BJ (cell line): Measurements from ENCODE around the gene LAMC2. TPM values are rescaled to one million over a fixed set of nuclear protein-coding genes. Genes with fewer than 3 reads are reported as not detected.
A peak's percentile ranks its signal among the peaks of the same experiment; 100 is the strongest.

Source experiments
- CTCF ChIA-PET: fragments of 350-600 bp; formaldehyde crosslinking; extraction: SDS; loops from one replicate; lab custom pipeline; 2021; ENCODE audit warnings: antibody characterized with exemption, inconsistent platforms; lab: Yijun Ruan, JAX
- POLR2A ChIA-PET: fragments of 300-600 bp; sonication (Branson Sonifier 250); formaldehyde crosslinking; extraction: SDS; loops from one replicate; lab custom pipeline; 2021; ENCODE audit warnings: antibody characterized with exemption; lab: Charles Lee
- DNase-seq: peaks from one replicate; pipeline ENCODE4 v3.0.0-alpha.2; 2011; ENCODE audit warnings: low read depth
- H3K27me3 ChIP-seq: 2 replicates; pipeline ENCODE4 v1.6.0; 2011; ENCODE audit warnings: low read length; ENCODE audit not compliant: control insufficient read depth, insufficient read depth
- H3K36me3 ChIP-seq: 2 replicates; pipeline ENCODE4 v1.5.1; 2011; ENCODE audit warnings: low read length; ENCODE audit not compliant: control insufficient read depth, insufficient read depth
- H3K4me3 ChIP-seq: 2 replicates; pipeline ENCODE4 v1.5.1; 2011; ENCODE audit warnings: low read depth, mild to moderate bottlenecking, control low read depth, low read length
- polyA plus RNA-seq: library from polyadenylated mRNA; depleted of rRNA; stranded (reverse); fragments of >200 nt; gene quantifications from 2 replicates; pipeline ENCODE4 v1.2.3, GENCODE V29; 2011
- TF ChIP-seq, protein P1 (sequence below): IDR thresholded peaks from 2 replicates; pipeline ENCODE4 v1.5.1; 2011; ENCODE audit warnings: low read depth, mild to moderate bottlenecking, control low read depth, inconsistent platforms, low read length, moderate library complexity; ENCODE audit not compliant: insufficient read depth

LAMC2 gene
- polyA plus RNA-seq, 1 experiment: 0.70 TPM

DNA sequence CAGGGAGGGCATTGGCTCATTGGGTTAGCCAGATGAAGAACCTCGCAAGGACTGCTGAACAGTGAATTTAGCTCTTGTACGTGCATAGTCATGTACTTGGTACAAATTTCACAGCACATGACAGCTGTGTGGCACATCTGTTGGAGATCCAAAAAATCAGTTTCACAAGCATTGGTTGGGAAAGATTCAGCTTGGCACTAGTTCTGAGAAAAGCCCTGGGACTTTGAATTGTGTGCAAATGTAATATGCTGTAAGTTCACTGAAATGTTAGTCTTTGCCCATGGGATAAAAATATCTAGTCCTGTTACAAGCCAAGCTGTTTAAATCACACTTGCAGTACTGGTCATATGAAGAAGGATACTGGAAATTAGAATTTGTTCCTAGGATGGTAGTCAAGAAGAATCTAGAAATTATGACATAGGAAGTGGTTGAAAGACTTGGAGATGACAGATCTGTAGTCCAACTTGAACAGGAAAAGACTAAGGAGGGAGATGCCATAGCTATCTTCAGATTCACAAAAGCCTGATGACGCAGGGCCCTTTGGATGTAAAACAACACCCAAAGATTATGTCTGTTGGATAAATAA is 19.2 kb downstream of the LAMC2 start:
- no peak for DNase-seq
- Histone ChIP-seq H3K4me3 (no peak overlapping the region), H3K36me3 (no peaks in the 10 kb centered on the region), H3K27me3 (no peaks in the 10 kb centered on the region)
- TF ChIP-seq, protein P1, sequence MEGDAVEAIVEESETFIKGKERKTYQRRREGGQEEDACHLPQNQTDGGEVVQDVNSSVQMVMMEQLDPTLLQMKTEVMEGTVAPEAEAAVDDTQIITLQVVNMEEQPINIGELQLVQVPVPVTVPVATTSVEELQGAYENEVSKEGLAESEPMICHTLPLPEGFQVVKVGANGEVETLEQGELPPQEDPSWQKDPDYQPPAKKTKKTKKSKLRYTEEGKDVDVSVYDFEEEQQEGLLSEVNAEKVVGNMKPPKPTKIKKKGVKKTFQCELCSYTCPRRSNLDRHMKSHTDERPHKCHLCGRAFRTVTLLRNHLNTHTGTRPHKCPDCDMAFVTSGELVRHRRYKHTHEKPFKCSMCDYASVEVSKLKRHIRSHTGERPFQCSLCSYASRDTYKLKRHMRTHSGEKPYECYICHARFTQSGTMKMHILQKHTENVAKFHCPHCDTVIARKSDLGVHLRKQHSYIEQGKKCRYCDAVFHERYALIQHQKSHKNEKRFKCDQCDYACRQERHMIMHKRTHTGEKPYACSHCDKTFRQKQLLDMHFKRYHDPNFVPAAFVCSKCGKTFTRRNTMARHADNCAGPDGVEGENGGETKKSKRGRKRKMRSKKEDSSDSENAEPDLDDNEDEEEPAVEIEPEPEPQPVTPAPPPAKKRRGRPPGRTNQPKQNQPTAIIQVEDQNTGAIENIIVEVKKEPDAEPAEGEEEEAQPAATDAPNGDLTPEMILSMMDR: no peak
- ChIA-PET POLR2A (no interaction called here), CTCF (interaction anchor here (0.6 to 1.7 kb wide), 5 partner anchors 10 to 55 kb away, joined by 3 to 6 read pairs (median 4); no protein-coding TSS in a partner anchor)

DNA sequence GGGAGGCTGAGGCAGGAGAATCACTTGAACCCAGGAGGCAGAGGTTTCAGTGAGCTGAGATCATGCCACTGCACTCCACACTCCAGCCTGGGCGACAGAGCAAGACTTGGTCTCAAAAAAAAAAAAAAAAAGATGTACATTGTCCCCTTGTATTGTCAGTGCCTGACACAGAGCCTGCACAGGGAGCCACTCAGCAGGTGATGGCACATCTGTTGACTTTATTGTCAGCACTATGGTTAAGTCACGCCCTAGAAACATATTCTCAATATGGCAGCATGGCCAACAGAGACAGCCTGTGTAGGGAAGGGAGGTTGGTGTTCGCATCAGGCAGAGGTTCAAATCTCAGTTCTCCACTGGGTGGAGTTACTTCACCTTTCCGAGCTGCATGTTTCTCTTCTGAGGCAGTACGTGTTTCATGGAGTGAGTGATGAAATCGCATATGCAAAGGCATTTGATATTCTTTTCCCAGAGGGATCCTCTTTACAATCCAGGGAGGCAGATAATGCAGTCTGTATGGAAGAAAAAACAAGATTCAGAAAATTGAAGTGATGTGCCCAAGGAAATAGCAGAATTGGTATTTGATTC is 20.6 kb downstream of the LAMC2 start:
- ChIA-PET CTCF (interaction anchor here (1.7 kb wide), 1 partner anchor 9 kb away, joined by 6 read pairs; no protein-coding TSS in a partner anchor), POLR2A (no interaction called here)
- Histone ChIP-seq H3K36me3 (no peaks in the 10 kb centered on the region), H3K4me3 (no peak overlapping the region), H3K27me3 (no peaks in the 10 kb centered on the region)
- TF ChIP-seq, protein P1: no peak
- no peak for DNase-seq

DNA sequence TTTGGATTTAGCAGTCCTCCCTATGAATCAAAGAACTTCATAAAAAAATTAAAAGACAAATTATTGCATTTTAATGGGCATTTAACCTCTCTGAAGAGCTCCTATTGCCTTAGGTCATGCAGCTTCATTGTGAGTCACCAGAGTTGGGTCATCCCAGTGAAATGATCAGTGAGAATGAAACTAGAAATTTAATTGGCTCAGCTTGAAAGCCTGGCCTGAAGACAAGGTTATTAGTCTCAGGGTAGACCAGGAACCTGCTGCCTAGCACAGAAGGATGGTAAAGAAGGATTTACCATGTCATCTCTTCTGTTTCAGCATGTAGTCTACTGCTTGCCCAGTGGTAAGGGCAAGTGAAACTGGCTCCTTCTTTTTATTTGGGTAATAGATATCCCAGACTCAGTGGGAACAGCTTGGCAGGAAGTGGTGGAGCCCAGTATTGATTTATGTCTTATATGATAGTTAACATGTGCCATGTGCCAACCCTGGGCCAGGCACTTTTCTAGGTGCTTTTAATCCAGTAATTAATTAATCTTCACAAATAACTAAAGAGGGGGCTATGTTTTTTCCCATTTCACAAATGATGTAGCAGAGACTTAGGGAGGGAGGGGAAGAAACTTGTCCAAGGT is 23.6 kb downstream of the LAMC2 start:
- Histone ChIP-seq H3K27me3 (no peaks in the 10 kb centered on the region), H3K36me3 (no peaks in the 10 kb centered on the region), H3K4me3 (no peak overlapping the region)
- TF ChIP-seq, protein P1: no peak
- peak; percentile 83 for DNase-seq
- ChIA-PET CTCF (interaction anchor here (0.6 kb wide), 1 partner anchor 19 kb away, joined by 3 read pairs; no protein-coding TSS in a partner anchor), POLR2A (interaction anchor here (0.8 kb wide), 1 partner anchor 184 kb away, joined by 3 read pairs; no protein-coding TSS in a partner anchor)

DNA sequence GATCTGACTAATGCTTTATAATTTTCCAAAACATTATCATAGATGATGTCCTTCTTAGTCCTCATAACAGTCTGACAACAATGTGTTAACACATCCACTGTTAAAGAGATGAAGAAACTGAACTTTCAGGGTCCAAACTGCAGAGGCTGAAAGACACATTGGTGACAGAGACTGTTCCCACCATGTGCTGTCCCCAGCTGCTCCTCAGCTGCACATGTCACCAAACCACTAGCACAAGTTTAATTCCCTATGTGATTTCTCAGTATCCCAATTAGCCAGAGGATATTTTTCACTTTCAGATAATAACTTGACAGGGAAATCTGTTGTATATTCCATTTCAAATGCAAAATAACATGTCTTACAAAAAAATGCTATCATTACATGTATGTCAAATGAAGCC is 24.6 kb downstream of the LAMC2 start:
- CTCF ChIA-PET: interaction anchor here (0.9 to 1.2 kb wide), 2 partner anchors 15 to 17 kb away, joined by 3 read pairs; no protein-coding TSS in a partner anchor
- Histone ChIP-seq H3K27me3 (no peaks in the 10 kb centered on the region), H3K36me3 (no peaks in the 10 kb centered on the region), H3K4me3 (no peak overlapping the region)
- TF ChIP-seq, protein P1: no peak
- DNase-seq: no peak
- POLR2A ChIA-PET: no interaction called here

DNA sequence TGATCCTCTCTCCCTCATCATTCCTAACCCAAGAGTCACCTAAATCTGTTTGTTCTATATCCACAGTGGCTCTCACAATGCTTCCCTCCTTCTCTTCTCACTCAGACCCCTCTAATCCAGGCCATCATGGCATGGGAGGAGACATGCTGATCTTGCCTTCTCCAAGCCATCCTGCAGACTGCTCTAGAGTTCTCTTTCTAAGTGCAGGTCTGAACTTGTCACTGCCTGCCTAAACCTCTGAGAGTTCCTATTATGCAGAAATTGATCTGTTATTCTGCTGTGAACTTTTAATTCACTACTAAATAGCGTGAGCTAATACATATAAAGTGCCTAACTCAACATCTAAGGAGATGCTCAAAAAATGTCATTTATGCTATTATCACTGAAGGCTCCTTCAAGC is 26.8 kb downstream of the LAMC2 start:
- H3K4me3 ChIP-seq: no peak overlapping the region
- no peaks in the 10 kb centered on the region for H3K27me3 ChIP-seq
- POLR2A ChIA-PET: no interaction called here
- TF ChIP-seq, protein P1: no peak
- no peaks in the 10 kb centered on the region for H3K36me3 ChIP-seq
- DNase-seq: no peak
- CTCF ChIA-PET: interaction anchor here (1.6 kb wide), 1 partner anchor 10 kb away, joined by 3 read pairs; no protein-coding TSS in a partner anchor
